HepG2 (cell line): ENCODE measurements around the gene NAP1L4. TPM values are rescaled to one million over a fixed set of nuclear protein-coding genes. Genes with fewer than 3 reads are reported as not detected.

Source experiments
- CEBPG ChIP-seq: IDR thresholded peaks from 2 replicates; pipeline ENCODE4 v1.6.1; 2016
- FOSL2 ChIP-seq: sonication (generic); formaldehyde crosslinking; IDR thresholded peaks from 2 replicates; pipeline ENCODE4 v1.4.0; 2020; ENCODE audit warnings: missing genetic modification reagents
- FUBP1 ChIP-seq: sonication (generic); formaldehyde crosslinking; IDR thresholded peaks from 2 replicates; pipeline ENCODE4 v1.5.1; 2020; ENCODE audit warnings: missing genetic modification reagents, mild to moderate bottlenecking, borderline replicate concordance
- HNRNPL ChIP-seq: fragments of 200-400 bp; formaldehyde crosslinking; IDR thresholded peaks from 2 replicates; pipeline ENCODE4 v1.6.1; 2017; ENCODE audit warnings: mild to moderate bottlenecking, low read depth, low read length
- PBX2 ChIP-seq: IDR thresholded peaks from 2 replicates; pipeline ENCODE4 v1.6.1; 2016; ENCODE audit warnings: control low read depth
- POGK ChIP-seq: sonication (generic); formaldehyde crosslinking; conservative IDR thresholded peaks from 2 replicates; pipeline ENCODE4 v1.8.0; 2022; ENCODE audit warnings: mild to moderate bottlenecking, moderate library complexity, missing genetic modification reagents
- POGZ ChIP-seq: sonication (generic); formaldehyde crosslinking; IDR thresholded peaks from 2 replicates; pipeline ENCODE4 v1.4.0; 2020; ENCODE audit warnings: mild to moderate bottlenecking, missing genetic modification reagents
- PRPF4 ChIP-seq: fragments of 200-400 bp; formaldehyde crosslinking; IDR thresholded peaks from 2 replicates; pipeline ENCODE4 v1.6.1; 2016; ENCODE audit warnings: low read length, low read depth; ENCODE audit not compliant: poor library complexity, severe bottlenecking
- SAP130 ChIP-seq: IDR thresholded peaks from 2 replicates; pipeline ENCODE4 v1.6.1; 2016; ENCODE audit warnings: low read depth
- SUZ12 ChIP-seq: fragments of 150-350 bp; IDR thresholded peaks from 2 replicates; pipeline ENCODE4 v1.6.1; 2014; ENCODE audit warnings: low read depth, low read length
- TRAFD1 ChIP-seq: sonication (generic); formaldehyde crosslinking; IDR thresholded peaks from 2 replicates; pipeline ENCODE4 v1.5.1; 2020; ENCODE audit warnings: missing genetic modification reagents, mild to moderate bottlenecking, borderline replicate concordance
- ZNF354B ChIP-seq: sonication (generic); formaldehyde crosslinking; IDR thresholded peaks from 2 replicates; pipeline ENCODE4 v1.8.0; 2022; ENCODE audit warnings: mild to moderate bottlenecking, missing genetic modification reagents
- ZNF574 ChIP-seq: sonication (generic); formaldehyde crosslinking; IDR thresholded peaks from 2 replicates; pipeline ENCODE4 v1.4.0; 2020; ENCODE audit warnings: missing genetic modification reagents
- ZNF704 ChIP-seq: sonication (generic); formaldehyde crosslinking; IDR thresholded peaks from 2 replicates; pipeline ENCODE4 v1.8.1; 2023; ENCODE audit warnings: mild to moderate bottlenecking, inconsistent platforms, moderate library complexity, missing genetic modification reagents, borderline replicate concordance
- polyA plus RNA-seq, 8 experiments: library from polyadenylated mRNA; depleted of rRNA in 3 of 8; stranded (reverse) in 7 of 8; unstranded in 1 of 8; fragments of >200 nt; fragmentation: Illumina TruSeq in 4 of 8; extraction: Trizol in 4 of 8; gene quantifications; 2 replicates each; pipeline versions ENCODE4 v1.2.1 to v1.2.3, GENCODE V29; 2011 to 2016; ENCODE audit warnings: low read depth in 4 of 8, missing spikeins in 1 of 8, mixed read lengths in 1 of 8; ENCODE audit not compliant: insufficient read depth in 1 of 8
- total RNA-seq, 5 experiments: library from RNA; depleted of rRNA; stranded (reverse); fragments of >200 nt; fragmentation: Illumina TruSeq; extraction: Trizol; gene quantifications; 2 replicates each; pipeline ENCODE4 v1.2.3, GENCODE V29; 2016; ENCODE audit warnings: low read depth in 1 of 5

NAP1L4 gene
- total and polyA plus RNA-seq, 2 of the 13 experiments (the other 11 are each of a cell fraction or from before 2014, with no cell fraction given) = 64.0 to 186 TPM

- TF ChIP-seq FOSL2 (CRISPR knock-in tag) (peak; percentile 27), FUBP1 (no peak), CEBPG (no peak), SAP130 (CRISPR knock-in tag) (peak; percentile 88), PBX2 (CRISPR knock-in tag) (no peak), ZNF704 (CRISPR knock-in tag) (no peak), POGK (CRISPR knock-in tag) (0 out of 2 replicates have a peak, but pooled peaks have one; percentile 50), POGZ (no peak), TRAFD1 (CRISPR knock-in tag) (no peak), SUZ12 (no peak), ZNF354B (no peak), HNRNPL (0 out of 2 replicates have a peak, but pooled peaks have one; percentile 19), ZNF574 (0 out of 2 replicates have a peak, but pooled peaks have one; percentile 6), PRPF4 (no peak)
These were observed 90.0 kb downstream of the NAP1L4 start (continued) for GRCh38 chr11:2901854-2902783.
